ENCODE data around the gene TRIM41. TPM values are rescaled to one million over a fixed set of nuclear protein-coding genes. Genes with fewer than 3 reads are reported as not detected.

The TRIM41 gene
- total RNA-seq, 1 donor from 2014 or later: 24.6 TPM

- intact Hi-C loops (cut with DNase I): no loop called here
- peak; percentile 48 for DNase-seq (ENCODE audit: low spot score)
- no peak for ATAC-seq
These were observed 19.0 kb downstream of the TRIM41 start for GRCh38 chr5:181242031-181242451.

GRCh38 chr5:181243018-181243563, 20.0 kb downstream of the TRIM41 start:
- no peak for DNase-seq (ENCODE audit: low spot score)
- intact Hi-C loops (cut with DNase I): no loop called here
- ATAC-seq: peak; percentile 4

GRCh38 chr5:181243564-181244343, 20.7 kb downstream of the TRIM41 start, which contains the start of gene RACK1:
TSS of gene RACK1 (minus strand) at chr5:181243906. CDS start at chr5:181243800, 106 bp downstream.
- ATAC-seq (peak; percentile 82), DNase-seq (ENCODE audit: low spot score) (peak; percentile 92)
- intact Hi-C loops (cut with DNase I): no loop called here

GRCh38 chr5:181245427-181246275, 22.6 kb downstream of the TRIM41 start:
- ATAC-seq (no peak), DNase-seq (ENCODE audit: low spot score) (no peak)
- intact Hi-C loops (cut with DNase I): no loop called here

- DNase-seq (ENCODE audit: low spot score) (peak; percentile 95), ATAC-seq (peak; percentile 92)
- intact Hi-C loops (cut with DNase I): no loop called here
These were observed 23.4 kb downstream of the TRIM41 start for GRCh38 chr5:181246276-181247049.

GRCh38 chr5:181248277-181248676, 25.2 kb downstream of the TRIM41 start:
- intact Hi-C loops (cut with DNase I): no loop called here
- DNase-seq (ENCODE audit: low spot score): no peak
- no peak for ATAC-seq

GRCh38 chr5:181255276-181255675, 32.2 kb downstream of the TRIM41 start:
- DNase-seq (ENCODE audit: low spot score): no peak
- ATAC-seq: no peak
- intact Hi-C loops (cut with DNase I): no loop called here

- DNase-seq (ENCODE audit: low spot score): peak; percentile 17
- intact Hi-C loops (cut with DNase I): no loop called here
- no peak for ATAC-seq
These were observed 32.9 kb downstream of the TRIM41 start for GRCh38 chr5:181255836-181256578.

- ATAC-seq (no peak), DNase-seq (ENCODE audit: low spot score) (no peak)
- intact Hi-C loops (cut with DNase I): no loop called here
These were observed 35.5 kb downstream of the TRIM41 start for GRCh38 chr5:181258576-181258975.

- no peak for ATAC-seq
These were observed 36.2 kb downstream of the TRIM41 start for GRCh38 chr5:181259283-181259682.

GRCh38 chr5:181259974-181260719, 37.1 kb downstream of the TRIM41 start:
- intact Hi-C loops (cut with DNase I): no loop called here
- ATAC-seq (no peak), DNase-seq (ENCODE audit: low spot score) (peak; percentile 53)

More at GRCh38 chr5:181259283-181259682, 36.2 kb downstream of the TRIM41 start:
- intact Hi-C loops (cut with DNase I): no loop called here
- no peak for DNase-seq (ENCODE audit: low spot score)

- peak; percentile 96 for ATAC-seq
- intact Hi-C loops (cut with DNase I): no loop called here
- DNase-seq (ENCODE audit: low spot score): peak; percentile 90
These were observed 37.7 kb downstream of the TRIM41 start, which contains the start of gene TRIM52 for GRCh38 chr5:181260720-181261319. TSS of gene TRIM52 (minus strand) at chr5:181261143. CDS start at chr5:181260813, 330 bp downstream.

- ATAC-seq (peak; percentile 70), DNase-seq (ENCODE audit: low spot score) (peak; percentile 83)
These were observed 38.4 kb downstream of the TRIM41 start for GRCh38 chr5:181261320-181262049.

GRCh38 chr5:181263633-181264032, 40.6 kb downstream of the TRIM41 start:
- no peak for ATAC-seq
- DNase-seq (ENCODE audit: low spot score): peak; percentile 32
- intact Hi-C loops (cut with DNase I): no loop called here

More at GRCh38 chr5:181261320-181262049, 38.4 kb downstream of the TRIM41 start:
- intact Hi-C loops (cut with DNase I): no loop called here

GRCh38 chr5:181265092-181265671, 42.1 kb downstream of the TRIM41 start:
- no peak for DNase-seq (ENCODE audit: low spot score)
- ATAC-seq: no peak
- intact Hi-C loops (cut with DNase I): no loop called here

All from sciatic nerve (tissue), 2 donors.